Choroid plexus epithelial cell (primary cell): ENCODE results near the gene RIPK3.
A peak's percentile ranks its signal among the peaks of the same experiment; 100 is the strongest.

Source experiments
- DNase-seq: peaks from one replicate; pipeline ENCODE4 v3.0.0-alpha.2; 2010; ENCODE audit warnings: low read depth
- H3K4me3 ChIP-seq: 2 replicates; pipeline ENCODE4 v1.5.1; 2011; ENCODE audit warnings: low read depth, mild to moderate bottlenecking, control low read depth, low read length, moderate library complexity
- CTCF ChIP-seq: conservative IDR thresholded peaks from 2 replicates; pipeline ENCODE4 v1.5.1; 2011; ENCODE audit warnings: low read depth, mild to moderate bottlenecking, control low read depth, inconsistent platforms, low read length, moderate library complexity

RIPK3 gene

GRCh38 chr14:24313913-24314312, 25.9 kb downstream of the RIPK3 start:
- no peak overlapping the region for H3K4me3 ChIP-seq
- no peak for TF ChIP-seq CTCF
- no peak for DNase-seq

- TF ChIP-seq CTCF, result no peak
- peak; percentile 53 for DNase-seq
- no peak overlapping the region for H3K4me3 ChIP-seq
These were observed 26.9 kb downstream of the RIPK3 start for GRCh38 chr14:24312736-24313507.

- no peak for TF ChIP-seq CTCF
- no peak for DNase-seq
- no peak overlapping the region for H3K4me3 ChIP-seq
These were observed 27.8 kb downstream of the RIPK3 start for GRCh38 chr14:24311837-24312615.

GRCh38 chr14:24310646-24311604, 28.9 kb downstream of the RIPK3 start, which contains the start of gene LTB4R:
Gene LTB4R (plus strand): TSS chr14:24311502. CDS start chr14:24315652, 4,150 bp downstream.
- TF ChIP-seq CTCF, result peak; percentile 9
- peak; percentile 86 for DNase-seq
- peak within 1 kb of the TSS; percentile 49 for H3K4me3 ChIP-seq

GRCh38 chr14:24310265-24310645, 29.5 kb downstream of the RIPK3 start:
- H3K4me3 ChIP-seq, result peak overlapping the region; percentile 49
- TF ChIP-seq CTCF, result no peak
- no peak for DNase-seq

- H3K4me3 ChIP-seq, result peak within 1 kb of the TSS; percentile 49
- no peak for TF ChIP-seq CTCF
- DNase-seq, result no peak
These were observed 30.1 kb downstream of the RIPK3 start, which contains the start of gene LTB4R2 for GRCh38 chr14:24309538-24310264. Gene LTB4R2 (plus strand): TSS chr14:24310140. CDS start chr14:24310665, 525 bp downstream.
